GM12878 (cell line): ENCODE measurements around the gene FAM193B.

Source experiments
- CTCF ChIP-seq, 3 experiments: IDR thresholded peaks in 2 of 3; conservative IDR thresholded peaks in 1 of 3; 2 replicates each; pipeline ENCODE4 v1.5.1; 2011; ENCODE audit warnings: low read depth in 3 of 3, low read length in 3 of 3, mild to moderate bottlenecking in 3 of 3, control low read depth in 2 of 3, moderate library complexity in 2 of 3, inconsistent platforms in 1 of 3, mixed read lengths in 1 of 3; ENCODE audit not compliant: control insufficient read depth in 2 of 3, insufficient read depth in 1 of 3; ENCODE audit errors: extremely low read depth in 1 of 3
- EGR1 ChIP-seq, 2 experiments: IDR thresholded peaks; 1 replicate in 1 of 2; 2 replicates in 1 of 2; pipeline ENCODE4 v1.6.1; 2011 to 2012; ENCODE audit warnings: low read depth in 2 of 2, low read length in 2 of 2, borderline replicate concordance in 1 of 2, mild to moderate bottlenecking in 1 of 2, moderate library complexity in 1 of 2
- GABPA ChIP-seq: IDR thresholded peaks from 2 replicates; pipeline ENCODE4 v1.6.1; 2014; ENCODE audit warnings: antibody characterized with exemption, low read depth, mild to moderate bottlenecking, inconsistent platforms
- MAX ChIP-seq: IDR thresholded peaks from 2 replicates; pipeline ENCODE4 v1.6.1; 2012; ENCODE audit warnings: low read depth, low read length, improper control_type of control experiment
- POLR2A ChIP-seq: IDR thresholded peaks from 2 replicates; pipeline ENCODE4 v1.6.1; 2011; ENCODE audit warnings: low read depth, mild to moderate bottlenecking, low read length
- RFX5 ChIP-seq: IDR thresholded peaks from 2 replicates; pipeline ENCODE4 v1.6.1; 2011; ENCODE audit warnings: low read depth, low read length, improper control_type of control experiment
- TCF3 ChIP-seq: IDR thresholded peaks from 2 replicates; pipeline ENCODE4 v1.6.1; 2012; ENCODE audit warnings: low read depth, mild to moderate bottlenecking, low read length, borderline replicate concordance; ENCODE audit not compliant: insufficient read depth
- TF ChIP-seq, protein P1 (sequence below): IDR thresholded peaks from 2 replicates; pipeline ENCODE4 v1.6.1; 2011; ENCODE audit warnings: low read depth, mild to moderate bottlenecking, low read length, moderate library complexity, borderline replicate concordance; ENCODE audit errors: extremely low read depth
- TF ChIP-seq, protein P2 (sequence below): fragments of 450-650 bp; conservative IDR thresholded peaks from 2 replicates; pipeline ENCODE4 v1.6.1; 2017; ENCODE audit warnings: mild to moderate bottlenecking, moderate library complexity

DNA sequence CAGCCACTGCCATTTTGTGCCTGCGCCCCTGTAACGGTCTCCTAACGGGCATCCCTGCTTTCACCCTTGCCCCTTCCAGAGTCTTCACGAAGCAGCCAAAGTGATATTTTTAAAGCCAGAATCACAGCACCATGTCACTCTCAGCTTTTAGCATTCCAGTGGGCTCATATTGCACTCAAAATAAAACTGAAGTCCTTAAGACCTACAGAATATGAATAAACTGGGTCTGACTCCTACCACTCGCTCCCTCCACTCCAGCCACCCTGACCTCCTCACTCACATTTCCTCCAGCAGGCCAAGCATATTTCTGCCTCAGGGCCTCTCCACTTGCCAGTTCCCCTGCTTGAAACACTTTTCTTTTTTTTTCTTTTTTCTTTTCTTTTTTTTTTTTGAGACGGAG is 54.5 kb downstream of the FAM193B start:
- no peak for TF ChIP-seq GABPA
- no peak for TF ChIP-seq CTCF (IDR thresholded peaks at IDR 0.05 in 2 of 3, conservative IDR thresholded peaks at IDR 0.05 in 1 of 3; ENCODE audit: control insufficient read depth in 2 of 3, extremely low read depth in 1 of 3, insufficient read depth in 1 of 3, low read depth in 3 of 3, low read length in 3 of 3)
- no peak for TF ChIP-seq EGR1 (IDR thresholded peaks at IDR 0.05; ENCODE audit: borderline replicate concordance in 1 of 2, low read depth in 2 of 2, low read length in 2 of 2)
- TF ChIP-seq, protein P1, sequence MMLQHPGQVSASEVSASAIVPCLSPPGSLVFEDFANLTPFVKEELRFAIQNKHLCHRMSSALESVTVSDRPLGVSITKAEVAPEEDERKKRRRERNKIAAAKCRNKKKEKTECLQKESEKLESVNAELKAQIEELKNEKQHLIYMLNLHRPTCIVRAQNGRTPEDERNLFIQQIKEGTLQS: no peak
- TF ChIP-seq TCF3: no peak
- TF ChIP-seq MAX: no peak
- 0 out of 2 replicates have a peak, but pooled peaks have one; percentile 17 for TF ChIP-seq POLR2A
- no peak for TF ChIP-seq RFX5
- TF ChIP-seq, protein P2, sequence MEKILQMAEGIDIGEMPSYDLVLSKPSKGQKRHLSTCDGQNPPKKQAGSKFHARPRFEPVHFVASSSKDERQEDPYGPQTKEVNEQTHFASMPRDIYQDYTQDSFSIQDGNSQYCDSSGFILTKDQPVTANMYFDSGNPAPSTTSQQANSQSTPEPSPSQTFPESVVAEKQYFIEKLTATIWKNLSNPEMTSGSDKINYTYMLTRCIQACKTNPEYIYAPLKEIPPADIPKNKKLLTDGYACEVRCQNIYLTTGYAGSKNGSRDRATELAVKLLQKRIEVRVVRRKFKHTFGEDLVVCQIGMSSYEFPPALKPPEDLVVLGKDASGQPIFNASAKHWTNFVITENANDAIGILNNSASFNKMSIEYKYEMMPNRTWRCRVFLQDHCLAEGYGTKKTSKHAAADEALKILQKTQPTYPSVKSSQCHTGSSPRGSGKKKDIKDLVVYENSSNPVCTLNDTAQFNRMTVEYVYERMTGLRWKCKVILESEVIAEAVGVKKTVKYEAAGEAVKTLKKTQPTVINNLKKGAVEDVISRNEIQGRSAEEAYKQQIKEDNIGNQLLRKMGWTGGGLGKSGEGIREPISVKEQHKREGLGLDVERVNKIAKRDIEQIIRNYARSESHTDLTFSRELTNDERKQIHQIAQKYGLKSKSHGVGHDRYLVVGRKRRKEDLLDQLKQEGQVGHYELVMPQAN: no peak
